BLaER1 treated with 17β-estradiol and CSF1 and Interleukin-3, amounts not matched to agents 10 nM and 100 nM (cell line): ENCODE data around the gene C14orf180.

Experiments
- H3K27ac ChIP-seq, 11 experiments: shearing (Covaris generic); formaldehyde crosslinking; 2 replicates each; pipeline ENCODE4 v1.8.1; 2022
- H3K27me3 ChIP-seq, 11 experiments: shearing (Covaris generic); formaldehyde crosslinking; 2 replicates each; pipeline ENCODE4 v1.8.1; 2022
- H3K36me3 ChIP-seq, 11 experiments: shearing (Covaris generic); formaldehyde crosslinking; 2 replicates each; pipeline ENCODE4 v1.8.1; 2022
- H3K4me1 ChIP-seq, 10 experiments: shearing (Covaris generic); formaldehyde crosslinking; 2 replicates each; pipeline ENCODE4 v1.8.1; 2022
- H3K4me2 ChIP-seq, 11 experiments: shearing (Covaris generic); formaldehyde crosslinking; 2 replicates each; pipeline ENCODE4 v1.8.1; 2022
- H3K4me3 ChIP-seq, 10 experiments: shearing (Covaris generic); formaldehyde crosslinking; 2 replicates each; pipeline ENCODE4 v1.8.1; 2022
- H3K9ac ChIP-seq, 11 experiments: shearing (Covaris generic); formaldehyde crosslinking; 2 replicates each; pipeline ENCODE4 v1.8.1; 2022
- H3K9me3 ChIP-seq, 11 experiments: shearing (Covaris generic); formaldehyde crosslinking; replicated peaks in 1 of 11; 2 replicates each; pipeline ENCODE4 v1.8.1; 2022
- H4K20me1 ChIP-seq, 11 experiments: shearing (Covaris generic); formaldehyde crosslinking; 2 replicates each; pipeline ENCODE4 v1.8.1; 2022
- Cebpa-rat ChIP-seq, 11 experiments: shearing (Covaris generic); IDR thresholded peaks; 2 replicates each; pipeline ENCODE4 v1.8.1; 2022

Gene C14orf180

DNA sequence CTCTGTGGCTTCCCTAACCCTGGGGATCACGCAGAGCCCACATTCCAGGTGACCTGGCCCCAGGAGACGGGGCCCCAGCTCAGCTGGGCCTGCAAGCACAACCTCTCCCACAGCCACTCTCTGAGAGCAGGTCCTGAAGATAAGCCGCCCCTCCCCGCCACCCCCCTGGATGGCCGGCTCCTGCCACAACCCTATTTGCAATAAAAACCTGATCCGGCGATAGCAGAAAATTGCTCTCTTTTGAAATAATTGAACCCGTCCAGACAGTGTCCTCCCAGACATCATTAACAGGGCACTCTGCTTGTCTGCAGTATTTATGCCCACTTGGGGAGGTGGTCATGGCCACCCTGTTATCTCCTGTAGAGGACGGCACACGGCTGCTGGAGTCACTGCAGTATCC, 5.0 kb downstream of the C14orf180 start:
- Histone ChIP-seq H3K9ac (no peak overlapping the region), H3K27me3 (peaks cover 0 to 12% (median 0%) of the 10 kb centered on the region in 11 experiments; a peak in 5 of 22 replicates), H3K27ac (no peak overlapping the region), H3K36me3 (no peaks in the 10 kb centered on the region), H3K9me3 (no peaks in the 10 kb centered on the region), H3K4me3 (no peak overlapping the region), H4K20me1 (peaks cover 0 to 39% (median 0%) of the 10 kb centered on the region in 11 experiments; a peak in 5 of 22 replicates), H3K4me2 (no peak overlapping the region), H3K4me1 (peaks cover 0 to 59% (median 44%) of the 10 kb centered on the region in 10 experiments; a peak in 18 of 20 replicates)
- TF ChIP-seq Cebpa-rat (IDR thresholded peaks at IDR 0.05): no peak

DNA sequence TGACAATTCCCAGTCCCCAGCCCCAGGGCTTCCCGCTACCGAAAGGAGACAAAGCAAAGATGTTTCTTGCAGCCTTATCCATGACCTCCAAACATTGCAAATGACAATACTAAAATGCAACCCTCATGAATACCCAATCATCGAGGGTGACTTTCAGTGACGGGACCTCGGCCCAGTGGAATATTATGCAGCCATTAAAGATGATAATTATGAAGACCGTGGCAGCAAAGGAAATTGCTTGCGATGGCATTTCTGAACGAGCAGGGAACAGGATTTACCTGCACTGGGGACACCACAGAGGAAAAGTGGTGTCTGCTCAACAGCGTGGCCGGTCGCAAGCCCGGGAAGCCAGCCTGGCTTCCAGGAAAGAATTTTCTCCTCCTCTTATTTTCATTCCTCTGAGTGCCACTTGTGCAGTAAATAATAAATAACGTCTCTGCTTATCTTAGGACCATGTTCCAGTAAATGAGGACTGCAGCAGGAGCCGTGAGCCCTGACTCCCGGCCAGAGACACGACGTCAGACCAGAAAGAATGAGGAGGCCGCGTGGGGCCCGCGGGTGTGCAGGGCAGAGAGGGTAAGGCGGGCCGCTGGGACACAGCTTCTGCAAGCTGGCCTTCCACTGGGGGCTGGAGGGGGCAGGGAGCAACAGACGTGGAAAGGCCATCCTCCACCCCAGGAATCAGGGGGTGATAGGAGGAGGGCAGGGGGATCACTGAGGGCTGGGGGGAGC, 6.6 kb downstream of the C14orf180 start:
- peaks cover 0 to 6% (median 0%) of the 10 kb centered on the region in 11 experiments; a peak in 4 of 22 replicates for H3K27me3 ChIP-seq

GRCh38 chr14:104586832-104587620, 7.5 kb downstream of the C14orf180 start:
- no peaks in the 10 kb centered on the region for H3K36me3 ChIP-seq

More for the DNA sequence above, 6.6 kb downstream of the C14orf180 start:
- peaks cover 0 to 30% (median 0%) of the 10 kb centered on the region in 11 experiments; a peak in 4 of 22 replicates for H4K20me1 ChIP-seq
- H3K9ac ChIP-seq: no peak overlapping the region
- no peak overlapping the region for H3K4me3 ChIP-seq
- H3K36me3 ChIP-seq: no peaks in the 10 kb centered on the region
- H3K4me2 ChIP-seq: no peak overlapping the region
- no peaks in the 10 kb centered on the region for H3K9me3 ChIP-seq
- TF ChIP-seq Cebpa-rat (IDR thresholded peaks at IDR 0.05): no peak
- no peak overlapping the region for H3K27ac ChIP-seq
- peaks cover 0 to 58% (median 42%) of the 10 kb centered on the region in 10 experiments; a peak in 18 of 20 replicates for H3K4me1 ChIP-seq

DNA sequence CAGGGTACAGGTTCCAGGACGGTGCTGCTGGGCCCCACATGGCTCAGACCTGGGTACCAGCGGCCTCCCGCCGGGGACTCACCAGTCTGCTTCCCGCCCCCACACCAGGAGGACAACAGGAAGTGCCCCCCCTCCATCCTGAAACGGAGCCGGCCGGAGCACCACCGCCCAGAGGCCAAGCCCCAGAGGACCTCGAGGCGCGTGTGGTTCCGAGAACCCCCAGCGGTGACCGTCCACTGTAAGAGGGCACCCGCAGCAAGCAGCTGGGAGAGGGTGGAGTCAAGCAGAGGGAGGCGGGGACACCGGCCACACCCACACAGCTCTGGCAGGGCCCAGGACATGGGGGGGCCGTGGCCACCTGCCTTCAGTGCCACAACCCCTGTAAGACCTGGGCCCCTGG, 8.1 kb downstream of the C14orf180 start:
- Histone ChIP-seq H3K27ac (no peak overlapping the region), H3K27me3 (no peaks in the 10 kb centered on the region), H4K20me1 (peaks cover 0 to 39% (median 0%) of the 10 kb centered on the region in 11 experiments; a peak in 4 of 22 replicates), H3K4me1 (peaks cover 0 to 47% (median 33%) of the 10 kb centered on the region in 10 experiments; a peak in 18 of 20 replicates), H3K4me3 (no peak overlapping the region), H3K36me3 (no peaks in the 10 kb centered on the region), H3K9me3 (no peaks in the 10 kb centered on the region), H3K9ac (no peak overlapping the region), H3K4me2 (peak overlapping the region in 6 of 11 experiments; percentile 2 to 37 (median 24); a peak in 9 of 22 replicates)
- no peak for TF ChIP-seq Cebpa-rat (IDR thresholded peaks at IDR 0.05)

More at GRCh38 chr14:104586832-104587620, 7.5 kb downstream of the C14orf180 start:
- H3K27me3 ChIP-seq: no peaks in the 10 kb centered on the region
- H4K20me1 ChIP-seq: peaks cover 0 to 38% (median 0%) of the 10 kb centered on the region in 11 experiments; a peak in 4 of 22 replicates
- peaks cover 0 to 52% (median 35%) of the 10 kb centered on the region in 10 experiments; a peak in 18 of 20 replicates for H3K4me1 ChIP-seq
- no peak for TF ChIP-seq Cebpa-rat (IDR thresholded peaks at IDR 0.05)
- no peak overlapping the region for H3K27ac ChIP-seq
- H3K9me3 ChIP-seq: no peaks in the 10 kb centered on the region
- H3K4me2 ChIP-seq: peak overlapping the region in 6 of 11 experiments; percentile 2 to 37 (median 20); a peak in 9 of 22 replicates
- no peak overlapping the region for H3K4me3 ChIP-seq
- H3K9ac ChIP-seq: no peak overlapping the region

DNA sequence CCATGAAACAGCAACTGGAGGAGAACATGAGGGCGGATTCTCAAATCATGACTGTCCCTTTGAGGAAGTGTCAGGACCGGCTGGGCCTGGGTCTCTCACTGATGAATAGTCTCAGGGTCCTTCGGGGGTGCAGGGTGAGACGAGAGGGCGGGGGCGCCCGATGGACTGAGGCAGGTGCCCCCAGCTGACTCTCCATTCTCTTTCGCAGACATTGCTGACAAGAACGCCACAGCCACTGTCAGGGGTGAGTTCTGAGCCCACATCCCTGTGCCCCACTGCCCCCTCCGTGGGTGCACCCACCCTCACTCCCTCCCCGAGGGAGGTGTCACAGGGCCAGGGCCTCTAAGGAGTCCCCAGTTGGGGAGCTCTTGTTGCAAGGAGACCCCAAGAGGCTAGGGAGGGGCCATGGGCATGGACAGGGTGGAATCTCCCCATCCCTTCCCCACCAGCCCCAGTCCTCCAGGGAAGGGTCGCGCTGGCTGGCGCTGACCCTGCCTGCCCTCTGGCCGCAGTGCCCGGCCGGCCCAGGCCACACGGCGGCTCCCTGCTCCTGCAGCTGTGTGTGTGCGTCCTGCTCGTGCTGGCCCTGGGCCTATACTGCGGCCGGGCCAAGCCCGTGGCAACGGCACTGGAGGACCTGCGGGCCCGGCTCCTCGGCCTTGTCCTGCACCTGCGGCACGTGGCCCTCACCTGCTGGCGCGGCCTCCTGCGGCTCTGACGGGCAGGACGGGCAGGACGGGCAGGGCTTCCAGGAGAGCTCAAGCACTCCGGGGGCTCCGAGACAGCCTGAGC, 8.7 kb downstream of the C14orf180 start:
- peaks cover 0 to 47% (median 33%) of the 10 kb centered on the region in 10 experiments; a peak in 18 of 20 replicates for H3K4me1 ChIP-seq
- H4K20me1 ChIP-seq: peaks cover 0 to 38% (median 0%) of the 10 kb centered on the region in 11 experiments; a peak in 4 of 22 replicates
- no peaks in the 10 kb centered on the region for H3K27me3 ChIP-seq
- no peak overlapping the region for H3K27ac ChIP-seq
- peak overlapping the region in 6 of 11 experiments; percentile 16 to 62 (median 46); a peak in 11 of 22 replicates for H3K4me2 ChIP-seq
- no peak overlapping the region for H3K9ac ChIP-seq
- H3K4me3 ChIP-seq: no peak overlapping the region
- H3K36me3 ChIP-seq: no peaks in the 10 kb centered on the region
- no peak for TF ChIP-seq Cebpa-rat (IDR thresholded peaks at IDR 0.05)
- no peaks in the 10 kb centered on the region for H3K9me3 ChIP-seq

DNA sequence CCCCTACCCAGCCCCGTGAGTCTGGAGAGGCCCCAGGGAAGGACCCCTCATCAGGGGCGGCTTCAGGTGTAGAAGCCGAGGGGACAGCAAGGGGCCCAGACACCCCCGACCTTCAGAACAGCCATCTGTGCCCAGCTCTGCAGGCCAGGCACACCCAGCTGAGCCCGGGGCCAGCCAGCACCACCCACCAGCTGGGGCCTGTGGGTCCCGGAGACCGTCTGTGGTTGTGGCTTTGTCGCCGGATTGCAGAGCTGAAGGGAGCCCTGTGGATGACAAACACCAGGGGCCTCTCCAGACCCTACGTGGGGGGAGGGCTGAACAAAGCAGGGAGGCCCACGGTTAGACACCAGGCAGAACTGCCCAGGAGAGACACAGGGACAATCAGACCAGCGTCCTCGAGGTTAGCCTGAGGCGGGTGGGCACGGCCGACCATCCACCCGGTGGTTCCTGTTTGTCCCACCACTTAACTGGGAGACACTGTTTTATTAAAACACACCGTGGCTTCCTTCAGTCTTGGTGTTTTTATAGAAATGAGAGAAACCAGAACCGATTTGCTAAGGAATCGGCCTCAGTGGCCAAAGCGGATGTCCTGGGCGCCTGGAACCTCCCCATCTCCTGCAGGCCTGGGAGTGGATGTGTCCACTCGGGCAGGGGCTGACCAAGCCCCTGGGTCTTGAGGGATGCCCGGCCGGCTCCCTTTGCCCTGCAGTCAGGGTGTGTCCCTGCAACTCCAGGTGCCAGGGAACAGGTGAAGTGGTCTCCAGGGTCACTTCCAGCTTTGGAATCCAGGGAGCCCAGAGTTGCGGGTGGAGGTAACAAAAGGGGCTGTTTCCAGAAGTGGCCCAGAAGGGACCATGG, 10.0 kb downstream of the C14orf180 start:
- peak overlapping the region in 2 of 11 experiments; percentile 12 to 23; a peak in 3 of 22 replicates for H3K9ac ChIP-seq
- no peak overlapping the region for H3K27ac ChIP-seq
- no peaks in the 10 kb centered on the region for H3K36me3 ChIP-seq
- H3K4me3 ChIP-seq: no peak overlapping the region
- peaks cover 0 to 39% (median 0%) of the 10 kb centered on the region in 11 experiments; a peak in 3 of 22 replicates for H4K20me1 ChIP-seq
- peak overlapping the region in 10 of 11 experiments; percentile 16 to 62 (median 38); a peak in 16 of 22 replicates for H3K4me2 ChIP-seq
- peaks cover 0 to 46% (median 33%) of the 10 kb centered on the region in 10 experiments; a peak in 18 of 20 replicates for H3K4me1 ChIP-seq
- H3K9me3 ChIP-seq: no peaks in the 10 kb centered on the region
- H3K27me3 ChIP-seq: no peaks in the 10 kb centered on the region
- no peak for TF ChIP-seq Cebpa-rat (IDR thresholded peaks at IDR 0.05)

- Histone ChIP-seq H3K27me3 (no peaks in the 10 kb centered on the region), H3K4me2 (peak overlapping the region in 8 of 11 experiments; percentile 16 to 56 (median 41); a peak in 11 of 22 replicates), H3K36me3 (no peaks in the 10 kb centered on the region), H3K4me3 (no peak overlapping the region), H3K9me3 (no peaks in the 10 kb centered on the region), H4K20me1 (peaks cover 0 to 37% (median 0%) of the 10 kb centered on the region in 11 experiments; a peak in 3 of 22 replicates), H3K9ac (peak overlapping the region in 3 of 11 experiments; percentile 7 to 41 (median 13); a peak in 1 of 22 replicates), H3K4me1 (peaks cover 0 to 54% (median 33%) of the 10 kb centered on the region in 10 experiments; a peak in 18 of 20 replicates), H3K27ac (no peak overlapping the region)
- TF ChIP-seq Cebpa-rat (IDR thresholded peaks at IDR 0.05): no peak
Measured at GRCh38 chr14:104590240-104590965, 10.8 kb downstream of the C14orf180 start.
